Chondrocyte (in vitro differentiated cells): ENCODE measurements around the gene PRKAG2. TPM values are rescaled to one million over a fixed set of nuclear protein-coding genes. Genes with fewer than 3 reads are reported as not detected.

ENCODE experiments used
- DNase-seq: peaks from one replicate; pipeline ENCODE4 v3.0.0; 2021; ENCODE audit warnings: mixed read lengths, low spot score
- H3K27ac Mint-ChIP-seq: one replicate; pipeline ENCODE4 v1.8.0; 2021; ENCODE audit warnings: mild to moderate bottlenecking, moderate library complexity, mixed read lengths; ENCODE audit not compliant: unreplicated experiment
- H3K27me3 Mint-ChIP-seq: 2 replicates; pipeline ENCODE4 v1.8.0; 2021; ENCODE audit warnings: low read depth, mixed read lengths
- H3K36me3 Mint-ChIP-seq: 2 replicates; pipeline ENCODE4 v1.8.0; 2021; ENCODE audit warnings: low read depth, mixed read lengths
- H3K4me1 Mint-ChIP-seq: 2 replicates; pipeline ENCODE4 v1.8.0; 2021; ENCODE audit warnings: low read depth, mild to moderate bottlenecking, mixed read lengths
- H3K4me3 Mint-ChIP-seq: one replicate; pipeline ENCODE4 v1.8.0; 2021; ENCODE audit warnings: mild to moderate bottlenecking, moderate library complexity, mixed read lengths; ENCODE audit not compliant: unreplicated experiment
- H3K9me3 Mint-ChIP-seq: 2 replicates; pipeline ENCODE4 v1.8.0; 2021; ENCODE audit warnings: low read depth, mixed read lengths
- CTCF ChIP-seq: fragments of 200-600 bp; sonication (generic); IDR thresholded peaks from 2 replicates; pipeline ENCODE4 v1.5.0; 2021; ENCODE audit warnings: antibody characterized with exemption, mild to moderate bottlenecking, moderate library complexity
- total RNA-seq: library from RNA; stranded (reverse); gene quantifications from 3 replicates; pipeline ENCODE4 v1.2.1, GENCODE V29; 2021

Gene PRKAG2
- total RNA-seq, 1 donor from 2014 or later, result 35.4 TPM

- Mint-ChIP-seq H3K27ac (no peak overlapping the region), H3K27me3 (no peaks in the 10 kb centered on the region), H3K4me1 (peaks cover 18% of the 10 kb centered on the region), H3K9me3 (no peaks in the 10 kb centered on the region), H3K4me3 (no peak overlapping the region), H3K36me3 (no peaks in the 10 kb centered on the region)
- TF ChIP-seq CTCF, result no peak
- no peak for DNase-seq
Observed at GRCh38 chr7:151677581-151678226, 199.2 kb downstream of the PRKAG2 start.

GRCh38 chr7:151676759-151677158, 200.2 kb downstream of the PRKAG2 start:
- Mint-ChIP-seq H3K27ac (no peak overlapping the region), H3K4me1 (peaks cover 19% of the 10 kb centered on the region), H3K4me3 (no peak overlapping the region), H3K36me3 (no peaks in the 10 kb centered on the region), H3K27me3 (no peaks in the 10 kb centered on the region), H3K9me3 (no peaks in the 10 kb centered on the region)
- no peak for TF ChIP-seq CTCF
- no peak for DNase-seq

GRCh38 chr7:151675196-151675920, 201.6 kb downstream of the PRKAG2 start:
- Mint-ChIP-seq H3K4me3 (no peak overlapping the region), H3K9me3 (no peaks in the 10 kb centered on the region)
- TF ChIP-seq CTCF, result no peak

GRCh38 chr7:151674161-151674920, 202.6 kb downstream of the PRKAG2 start:
- no peaks in the 10 kb centered on the region for H3K9me3 Mint-ChIP-seq
- no peak overlapping the region for H3K27ac Mint-ChIP-seq
- no peak for TF ChIP-seq CTCF
- H3K27me3 Mint-ChIP-seq, result no peaks in the 10 kb centered on the region
- no peak for DNase-seq
- peaks cover 14% of the 10 kb centered on the region for H3K4me1 Mint-ChIP-seq
- no peak overlapping the region for H3K4me3 Mint-ChIP-seq
- H3K36me3 Mint-ChIP-seq, result no peaks in the 10 kb centered on the region

More at GRCh38 chr7:151675196-151675920, 201.6 kb downstream of the PRKAG2 start:
- no peaks in the 10 kb centered on the region for H3K36me3 Mint-ChIP-seq
- H3K4me1 Mint-ChIP-seq, result peaks cover 19% of the 10 kb centered on the region
- H3K27ac Mint-ChIP-seq, result no peak overlapping the region
- H3K27me3 Mint-ChIP-seq, result no peaks in the 10 kb centered on the region
- DNase-seq, result no peak

GRCh38 chr7:151673216-151673615, 203.7 kb downstream of the PRKAG2 start:
- TF ChIP-seq CTCF, result no peak
- Mint-ChIP-seq H3K36me3 (no peaks in the 10 kb centered on the region), H3K27me3 (no peaks in the 10 kb centered on the region), H3K4me1 (peaks cover 9% of the 10 kb centered on the region), H3K27ac (no peak overlapping the region), H3K9me3 (no peaks in the 10 kb centered on the region), H3K4me3 (no peak overlapping the region)
- no peak for DNase-seq
